ENCODE measurements around the gene ERMN.

DNA sequence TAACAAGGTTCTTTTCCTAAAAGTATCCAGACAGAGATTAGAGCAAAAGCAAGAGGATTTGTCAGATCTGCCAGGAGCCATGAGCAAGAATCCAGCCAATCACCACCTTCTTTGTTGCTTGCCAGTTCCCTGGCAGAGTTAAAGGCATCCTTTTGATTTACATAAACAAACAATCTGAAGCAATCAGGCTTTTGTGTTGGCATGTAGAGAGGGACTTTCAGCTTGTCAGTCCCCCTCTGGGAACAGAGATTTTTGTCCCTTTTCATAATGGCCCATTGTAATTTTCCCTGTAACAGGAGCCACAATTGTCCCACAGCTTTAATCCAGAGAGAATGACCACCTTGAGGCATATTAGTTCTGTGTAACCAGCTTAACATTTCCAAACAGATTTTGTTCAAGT lies at the start of gene ERMN:
- no peak for TF ChIP-seq POLR2A (IDR thresholded peaks at IDR 0.05)
- TF ChIP-seq CTCF (IDR thresholded peaks at IDR 0.05): no peak

Data from thyroid gland (tissue), 4 donors.